SIG-M5 (cell line): ENCODE results near the gene ZNRF2.

Source experiments
- DNase-seq: peaks from one replicate; lab custom pipeline; 2025; lab: John Stamatoyannopoulos, UW

Gene ZNRF2

DNA sequence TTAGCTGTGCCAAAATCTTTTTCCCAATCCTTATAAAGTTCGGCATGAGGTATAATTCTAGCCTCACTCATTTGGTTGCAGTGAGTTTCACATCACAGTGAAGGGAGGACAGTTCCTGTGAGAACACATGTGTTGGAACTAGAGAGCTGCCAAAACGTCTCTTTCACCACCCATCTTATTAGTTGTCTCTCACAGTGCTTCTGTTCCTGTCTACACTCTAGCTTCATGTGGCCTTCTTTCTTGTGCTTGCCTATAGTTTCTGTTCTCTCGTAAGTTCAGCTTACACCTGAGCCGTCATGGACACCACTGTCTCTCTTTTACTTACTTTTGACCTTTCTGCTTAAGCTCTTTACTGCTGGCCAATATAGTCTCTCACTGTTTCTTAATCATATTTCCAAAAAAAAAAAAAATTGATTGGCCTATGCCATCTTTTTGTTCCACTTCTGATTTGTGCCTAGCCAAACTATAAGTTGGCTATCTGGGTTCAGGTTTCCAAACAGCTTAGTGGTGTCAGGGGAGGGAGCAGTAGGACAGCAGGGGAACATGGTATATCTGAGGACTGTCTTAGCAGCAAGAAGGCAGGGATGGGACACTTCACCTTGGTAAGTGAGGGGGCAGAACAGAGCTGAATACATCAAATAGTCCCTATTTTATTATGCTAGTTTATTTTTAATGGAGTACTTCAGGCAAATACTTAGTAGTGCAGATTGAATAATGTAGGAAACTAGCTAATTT is 38.0 kb downstream of the ZNRF2 start:
- DNase-seq, result peak; percentile 3

DNA sequence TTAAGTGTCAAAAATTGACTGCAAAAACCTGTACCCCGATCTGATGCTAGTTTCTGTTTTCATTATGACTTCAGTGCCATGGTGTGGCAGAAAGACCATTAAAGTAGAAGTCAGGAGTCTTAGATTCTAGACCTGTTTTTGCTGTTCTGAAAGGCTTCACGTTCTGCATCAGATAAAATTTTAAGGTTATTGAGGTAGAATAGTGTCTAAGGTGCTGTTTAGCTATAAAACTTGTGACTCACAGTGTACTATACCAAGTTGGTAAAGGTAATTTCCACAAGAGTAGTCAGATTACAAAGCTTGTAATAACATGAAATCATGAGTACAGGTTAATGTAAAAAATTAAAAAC is 38.6 kb downstream of the ZNRF2 start:
- no peak for DNase-seq

GRCh38 chr7:30327813-30328212 is 43.4 kb downstream of the ZNRF2 start:
- no peak for DNase-seq

DNA sequence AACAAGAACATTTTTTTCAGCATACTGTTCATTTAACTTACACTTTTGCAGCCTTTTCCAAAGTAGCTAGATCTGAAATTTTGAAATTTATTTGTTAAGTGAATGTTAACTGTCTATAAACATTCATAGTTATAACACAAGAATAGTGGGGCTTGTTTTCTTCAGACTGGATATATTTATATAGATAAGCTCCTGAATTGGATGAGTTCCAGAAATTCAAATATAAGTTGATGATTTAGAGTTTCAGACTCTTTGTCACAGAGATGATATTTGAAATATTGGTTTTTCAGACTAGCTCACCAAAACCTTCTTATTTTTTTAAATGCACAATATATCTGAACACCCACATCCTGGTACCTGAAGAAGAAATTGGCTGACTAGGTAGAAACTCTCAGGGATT is 44.0 kb downstream of the ZNRF2 start:
- DNase-seq, result no peak

GRCh38 chr7:30329716-30330115 is 45.3 kb downstream of the ZNRF2 start:
- DNase-seq, result peak; percentile 4

DNA sequence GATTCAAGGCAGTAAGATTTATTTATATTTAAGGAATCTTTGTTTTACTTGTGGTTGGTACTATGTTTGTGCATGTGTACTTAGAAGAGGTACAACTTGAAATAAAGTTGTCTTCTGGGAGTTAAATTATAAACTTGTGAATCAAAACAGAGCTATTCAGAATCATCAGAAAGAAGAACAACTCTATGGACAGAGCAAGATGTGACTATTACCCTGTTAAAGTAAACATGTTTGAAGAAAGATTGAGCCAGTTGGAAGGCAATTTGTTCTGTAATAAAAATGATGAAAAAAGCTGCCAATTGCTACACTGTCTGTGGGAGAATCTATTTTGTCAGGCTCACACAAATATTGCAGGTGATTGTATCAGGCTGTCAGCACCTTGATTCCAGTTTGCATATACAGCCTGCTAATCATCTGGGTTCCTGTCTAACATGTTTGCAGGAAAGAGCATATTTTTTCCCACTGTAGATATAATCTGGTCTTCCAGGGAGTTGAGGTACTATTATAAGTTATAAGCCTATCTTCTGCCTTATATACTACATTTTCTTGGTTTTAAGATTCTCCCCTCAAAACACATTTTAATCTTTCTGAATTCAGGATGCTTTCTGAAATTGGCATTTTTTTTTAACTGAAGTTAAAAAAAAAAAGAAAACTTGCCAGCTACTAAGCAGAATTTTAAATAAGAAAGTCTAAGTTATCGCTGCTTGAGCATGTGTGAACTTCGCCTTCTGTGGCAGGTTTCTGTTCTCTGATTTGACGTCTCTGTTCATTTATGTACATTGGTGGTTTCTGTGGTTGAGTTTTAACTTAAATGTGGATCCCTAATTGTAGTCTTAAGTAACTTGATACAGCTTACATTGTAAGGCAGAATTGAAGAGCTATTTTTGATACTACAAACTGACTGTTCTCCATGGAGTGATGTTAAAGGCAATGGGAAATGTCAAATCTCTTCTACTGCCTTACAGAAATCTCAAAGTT is 46.0 kb downstream of the ZNRF2 start:
- peak; percentile 22 for DNase-seq

DNA sequence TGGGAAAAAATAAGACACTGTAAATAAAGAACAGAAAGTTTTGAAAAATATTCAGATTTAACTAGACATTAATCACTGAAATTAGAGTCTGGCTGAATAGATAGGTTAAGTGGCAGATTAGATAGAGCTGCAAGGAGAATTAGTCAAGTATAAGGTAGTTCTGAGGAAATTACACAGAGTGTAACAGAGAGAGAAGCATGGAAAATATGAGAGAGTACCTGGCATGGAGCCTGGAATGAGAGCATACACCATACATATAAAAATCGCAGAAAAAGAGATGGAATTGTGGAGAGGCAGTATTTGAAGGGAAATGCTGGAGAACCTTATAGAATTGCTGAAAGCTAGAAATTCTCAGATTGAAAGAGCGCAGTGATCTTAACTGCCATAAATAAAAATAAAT is 46.9 kb downstream of the ZNRF2 start:
- DNase-seq, result no peak

DNA sequence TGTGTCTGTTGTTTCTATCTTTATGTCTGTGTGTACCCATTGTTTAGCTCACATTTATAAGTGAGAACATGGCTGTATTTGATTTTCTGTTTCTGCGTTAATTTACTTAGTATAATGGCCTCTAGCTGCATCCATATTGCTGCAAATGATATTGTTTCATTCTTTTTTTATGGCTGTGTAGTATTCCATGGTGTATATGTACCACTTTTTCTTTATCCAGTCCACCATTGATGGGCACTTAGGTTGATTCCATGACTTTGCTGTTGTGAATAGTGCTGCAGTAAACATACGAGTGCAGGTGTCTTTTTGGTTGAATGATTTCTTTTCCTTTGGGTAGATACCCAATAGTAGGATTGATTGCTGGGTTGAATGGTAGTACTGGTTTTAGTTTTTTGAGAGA is 48.2 kb downstream of the ZNRF2 start:
- no peak for DNase-seq

GRCh38 chr7:30335763-30336487 is 51.5 kb downstream of the ZNRF2 start:
- DNase-seq, result no peak

DNA sequence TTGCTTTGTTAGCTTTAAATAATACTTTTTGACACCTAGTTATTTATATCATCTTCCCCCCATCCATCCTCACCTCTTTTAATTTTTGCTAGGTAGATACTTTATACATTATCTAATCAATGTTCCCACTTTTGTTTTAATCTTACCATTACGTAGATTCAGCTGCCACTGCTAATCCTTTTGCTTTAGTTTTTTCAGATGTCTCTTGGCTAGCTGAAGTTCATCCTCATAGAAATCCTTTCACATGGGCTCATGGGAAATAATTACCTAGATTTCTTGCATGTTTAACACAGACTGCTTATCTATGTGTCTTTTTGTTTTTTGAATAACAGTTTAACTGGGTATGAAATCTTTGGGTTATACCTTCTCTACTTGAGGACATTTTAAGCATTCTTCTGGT is 60.1 kb downstream of the ZNRF2 start:
- DNase-seq, result no peak

- DNase-seq, result no peak
These were observed 63.1 kb downstream of the ZNRF2 start for GRCh38 chr7:30347226-30348082.

- peak; percentile 73 for DNase-seq
These were observed 63.7 kb downstream of the ZNRF2 start for GRCh38 chr7:30348083-30348560.

- DNase-seq, result no peak
These were observed 64.8 kb downstream of the ZNRF2 start for GRCh38 chr7:30349170-30349569.

GRCh38 chr7:30349816-30350215 is 65.4 kb downstream of the ZNRF2 start:
- DNase-seq, result no peak

DNA sequence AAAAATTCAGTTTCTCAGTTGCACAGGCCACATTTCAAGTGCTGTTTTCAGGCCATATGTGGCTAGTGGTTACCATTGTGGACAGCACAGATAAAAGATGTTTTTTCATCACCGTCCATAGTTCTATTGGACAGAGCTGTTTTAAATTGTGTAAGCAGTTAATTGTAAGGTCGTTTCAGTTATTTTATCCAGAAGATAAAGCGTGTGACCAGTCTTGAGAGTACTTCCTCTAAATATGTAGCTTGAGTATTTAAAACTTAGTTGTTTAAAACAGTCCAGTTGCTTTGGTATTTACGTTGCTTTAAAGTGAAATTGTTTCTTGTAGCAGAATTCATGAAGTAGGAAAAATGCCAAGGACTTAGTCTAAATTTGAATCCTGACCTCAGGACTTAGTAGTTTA is 66.9 kb downstream of the ZNRF2 start:
- DNase-seq, result no peak

DNA sequence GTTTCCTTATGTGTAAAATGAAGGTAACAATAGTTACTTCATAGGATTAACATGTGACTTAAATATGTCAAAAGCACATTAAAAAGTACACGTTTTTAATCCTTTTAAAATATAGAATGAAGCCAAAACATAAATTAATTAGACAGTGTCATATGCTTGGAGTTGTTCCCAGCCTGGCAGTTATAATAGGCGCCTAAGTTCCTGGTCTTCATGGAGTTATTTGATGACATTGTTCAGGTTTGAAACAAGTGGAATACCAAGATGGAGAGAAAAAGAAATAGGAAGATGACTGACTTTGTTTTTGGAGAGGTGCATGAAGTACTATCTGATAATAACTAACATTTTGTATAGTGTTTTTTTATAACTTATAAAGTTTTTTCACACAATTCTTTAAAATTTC is 67.3 kb downstream of the ZNRF2 start:
- no peak for DNase-seq

GRCh38 chr7:30352169-30352568 is 67.8 kb downstream of the ZNRF2 start:
- DNase-seq, result no peak

DNA sequence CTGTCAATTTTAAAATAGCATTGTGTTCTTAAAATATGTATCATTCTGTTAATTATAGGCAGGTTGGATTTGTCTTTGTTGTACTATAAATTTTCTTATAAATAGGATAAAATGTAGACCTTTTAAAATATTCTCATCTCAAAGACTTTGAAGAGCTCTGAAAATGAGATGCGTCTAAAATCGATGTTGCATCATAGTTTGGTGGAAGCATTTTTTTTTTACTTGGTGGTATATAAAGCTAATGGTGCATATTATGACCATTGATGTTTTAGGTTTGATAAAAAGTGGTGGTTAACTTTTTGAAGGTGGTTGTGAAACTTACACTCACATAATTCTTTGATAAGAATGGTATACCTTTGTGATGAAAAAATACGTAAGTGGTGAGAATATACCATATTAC is 69.1 kb downstream of the ZNRF2 start:
- DNase-seq, result no peak

GRCh38 chr7:30353932-30354607 is 69.7 kb downstream of the ZNRF2 start:
- DNase-seq, result no peak

- no peak for DNase-seq
These were observed 70.4 kb downstream of the ZNRF2 start for GRCh38 chr7:30354791-30355190.

GRCh38 chr7:30359957-30360356 is 75.6 kb downstream of the ZNRF2 start:
- DNase-seq, result no peak
